Measurements from ENCODE around the gene PRKD2.

The PRKD2 gene

GRCh38 chr19:46742926-46743480 lies 26.1 kb upstream of the PRKD2 start:
- H3K4me3 ChIP-seq (ENCODE audit: low read depth, low read length): no peak overlapping the region

- H3K4me3 ChIP-seq (ENCODE audit: low read depth, low read length): no peak overlapping the region
Observed at GRCh38 chr19:46741447-46741846, 24.5 kb upstream of the PRKD2 start.

GRCh38 chr19:46739290-46739771 lies 22.4 kb upstream of the PRKD2 start:
- H3K4me3 ChIP-seq (ENCODE audit: low read depth, low read length): no peak overlapping the region

- H3K4me3 ChIP-seq (ENCODE audit: low read depth, low read length): no peak overlapping the region
Observed at GRCh38 chr19:46737761-46738171, 20.9 kb upstream of the PRKD2 start.

DNA sequence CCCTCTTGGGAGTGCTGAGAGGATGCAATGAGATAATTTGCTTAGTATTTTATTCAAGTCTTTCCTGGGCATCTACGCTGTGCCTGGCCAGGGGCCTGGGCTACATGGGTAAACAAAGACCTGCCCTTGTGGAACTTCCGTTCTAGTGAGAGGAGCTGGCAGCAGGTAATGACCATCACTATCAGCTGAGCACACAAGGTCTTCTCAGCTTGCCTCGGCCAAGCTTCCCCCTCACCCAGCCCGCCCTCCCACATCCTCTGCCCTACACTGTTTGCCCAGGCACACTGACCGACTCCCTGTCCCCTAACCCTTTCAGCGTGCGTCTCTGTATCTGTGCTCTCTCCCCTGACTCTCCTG lies 20.4 kb upstream of the PRKD2 start:
- H3K4me3 ChIP-seq (ENCODE audit: low read depth, low read length): no peak overlapping the region

GRCh38 chr19:46736531-46737297 lies 19.8 kb upstream of the PRKD2 start:
- H3K4me3 ChIP-seq (ENCODE audit: low read depth, low read length): no peak overlapping the region

DNA sequence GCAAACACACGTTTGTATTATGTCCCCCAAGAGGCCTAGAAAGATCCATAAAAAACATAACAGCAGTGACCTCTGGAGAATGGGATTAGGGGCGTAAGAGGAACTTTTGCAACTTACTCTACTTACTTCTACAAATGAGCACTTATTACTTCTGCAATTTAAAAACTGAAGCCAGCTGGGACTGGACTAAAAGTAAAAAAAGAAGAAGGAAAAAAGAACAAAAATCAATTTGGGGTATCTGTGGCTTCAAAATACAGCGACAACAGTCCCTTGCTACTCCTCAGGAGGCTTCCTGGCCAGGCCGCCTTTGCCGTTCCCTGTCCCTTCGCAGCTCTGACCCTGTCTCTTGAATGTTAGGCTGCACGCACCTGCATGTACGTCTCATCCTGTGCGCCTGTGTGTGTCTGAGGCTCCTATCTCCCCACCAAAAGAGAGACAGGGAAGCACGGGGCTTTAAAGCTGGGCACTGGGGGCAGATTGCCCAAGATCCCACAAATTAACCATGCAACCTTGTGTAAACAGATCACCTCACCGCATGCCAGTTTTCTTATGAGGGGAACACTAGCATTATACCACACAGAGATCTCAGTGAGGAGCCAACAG lies 16.9 kb upstream of the PRKD2 start:
- H3K4me3 ChIP-seq (ENCODE audit: low read depth, low read length): no peak overlapping the region

- H3K4me3 ChIP-seq (ENCODE audit: low read depth, low read length): no peak overlapping the region
Observed at GRCh38 chr19:46732966-46733689, 16.2 kb upstream of the PRKD2 start.

GRCh38 chr19:46732172-46732938 lies 15.4 kb upstream of the PRKD2 start:
- H3K4me3 ChIP-seq (ENCODE audit: low read depth, low read length): no peak overlapping the region

DNA sequence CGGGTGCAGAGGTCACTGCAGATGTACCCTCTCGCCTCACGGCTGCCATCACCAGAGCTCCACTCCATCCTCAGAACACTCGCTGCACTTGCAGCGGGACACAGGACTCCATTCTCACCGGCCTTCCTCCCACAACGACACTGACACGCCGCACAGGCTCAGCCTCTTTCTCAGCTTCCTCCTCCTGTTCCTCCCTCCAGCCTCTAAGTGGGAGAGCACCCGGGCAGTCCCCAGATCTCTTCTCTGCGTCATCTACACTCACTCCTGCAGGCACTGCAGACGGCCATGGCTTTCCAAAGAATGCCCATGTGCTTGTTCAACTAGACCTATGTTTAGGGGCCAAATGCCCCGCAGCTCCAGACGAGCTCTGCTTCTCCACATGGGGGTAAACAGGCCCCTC lies 14.7 kb upstream of the PRKD2 start:
- no peak overlapping the region for H3K4me3 ChIP-seq (ENCODE audit: low read depth, low read length)

GRCh38 chr19:46731007-46731501 lies 14.1 kb upstream of the PRKD2 start:
- H3K4me3 ChIP-seq (ENCODE audit: low read depth, low read length): no peak overlapping the region

DNA sequence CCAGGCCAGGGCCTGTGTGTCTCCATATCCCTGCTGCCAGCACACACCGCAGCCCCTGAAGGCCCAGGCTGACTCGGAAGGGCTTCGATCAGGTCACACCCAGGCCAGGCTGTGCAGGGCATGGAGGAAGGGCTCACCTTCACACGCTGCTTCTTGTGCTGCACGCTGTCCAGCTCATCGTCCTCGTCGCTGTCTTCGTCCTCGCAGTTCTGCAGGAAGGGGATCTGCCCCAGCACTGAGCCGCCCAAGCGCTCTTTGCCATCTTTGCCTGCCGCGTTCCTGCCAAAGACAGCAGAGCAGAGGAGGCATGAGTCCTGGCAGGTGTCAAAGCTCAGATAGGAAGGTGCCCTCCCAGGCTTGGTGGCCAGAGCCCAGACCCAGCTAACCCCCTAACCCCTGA lies 13.7 kb upstream of the PRKD2 start:
- H3K4me3 ChIP-seq (ENCODE audit: low read depth, low read length): no peak overlapping the region

GRCh38 chr19:46730187-46730586 lies 13.3 kb upstream of the PRKD2 start:
- no peak overlapping the region for H3K4me3 ChIP-seq (ENCODE audit: low read depth, low read length)

- no peak overlapping the region for H3K4me3 ChIP-seq (ENCODE audit: low read depth, low read length)
Observed at GRCh38 chr19:46729696-46730095, 12.8 kb upstream of the PRKD2 start.

- H3K4me3 ChIP-seq (ENCODE audit: low read depth, low read length): no peak overlapping the region
Observed at GRCh38 chr19:46728693-46729339, 11.9 kb upstream of the PRKD2 start.

GRCh38 chr19:46728208-46728607 lies 11.3 kb upstream of the PRKD2 start:
- no peak overlapping the region for H3K4me3 ChIP-seq (ENCODE audit: low read depth, low read length)

DNA sequence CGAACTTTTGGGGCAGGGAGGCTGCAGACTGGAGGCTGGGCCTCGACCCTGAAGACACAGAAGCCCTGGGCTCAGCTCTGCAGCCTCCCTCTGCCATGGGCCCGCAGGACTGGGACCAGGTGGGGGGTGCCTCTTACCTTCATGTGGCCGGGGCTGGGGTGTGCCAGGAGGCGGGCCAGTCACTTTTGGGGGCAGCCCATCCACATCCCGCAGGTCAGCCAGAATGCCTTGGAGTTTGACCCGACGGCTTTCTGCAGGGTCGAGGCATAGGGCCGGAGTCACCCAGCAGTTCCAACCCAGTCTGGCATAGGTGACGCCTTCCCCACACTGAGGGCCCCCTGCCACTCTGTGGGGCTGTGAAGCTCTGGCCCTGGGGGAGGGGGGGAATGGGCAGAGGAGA lies 10.8 kb upstream of the PRKD2 start:
- H3K4me3 ChIP-seq (ENCODE audit: low read depth, low read length): no peak overlapping the region

GRCh38 chr19:46726971-46727501 lies 10.1 kb upstream of the PRKD2 start:
- no peak overlapping the region for H3K4me3 ChIP-seq (ENCODE audit: low read depth, low read length)

DNA sequence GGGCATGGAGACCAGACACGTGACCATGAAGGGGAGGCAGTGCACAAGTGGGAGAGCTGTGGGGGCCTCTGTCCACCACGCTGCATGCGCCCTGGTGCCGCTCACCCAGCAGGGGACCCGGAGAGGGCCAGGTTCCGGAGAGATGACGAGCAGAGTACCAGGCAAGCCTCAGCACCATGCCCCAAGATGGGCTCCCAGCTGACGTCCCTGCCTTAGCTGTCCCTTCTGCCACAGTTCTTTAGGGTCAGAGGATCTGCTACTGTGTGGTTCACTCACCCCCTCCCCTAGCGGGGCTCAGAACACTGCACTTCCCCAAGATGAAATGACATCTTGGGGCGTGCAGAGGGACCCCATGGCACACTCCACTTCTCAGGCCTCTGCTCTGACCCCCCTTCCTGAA lies 9.6 kb upstream of the PRKD2 start:
- no peak overlapping the region for H3K4me3 ChIP-seq (ENCODE audit: low read depth, low read length)

DNA sequence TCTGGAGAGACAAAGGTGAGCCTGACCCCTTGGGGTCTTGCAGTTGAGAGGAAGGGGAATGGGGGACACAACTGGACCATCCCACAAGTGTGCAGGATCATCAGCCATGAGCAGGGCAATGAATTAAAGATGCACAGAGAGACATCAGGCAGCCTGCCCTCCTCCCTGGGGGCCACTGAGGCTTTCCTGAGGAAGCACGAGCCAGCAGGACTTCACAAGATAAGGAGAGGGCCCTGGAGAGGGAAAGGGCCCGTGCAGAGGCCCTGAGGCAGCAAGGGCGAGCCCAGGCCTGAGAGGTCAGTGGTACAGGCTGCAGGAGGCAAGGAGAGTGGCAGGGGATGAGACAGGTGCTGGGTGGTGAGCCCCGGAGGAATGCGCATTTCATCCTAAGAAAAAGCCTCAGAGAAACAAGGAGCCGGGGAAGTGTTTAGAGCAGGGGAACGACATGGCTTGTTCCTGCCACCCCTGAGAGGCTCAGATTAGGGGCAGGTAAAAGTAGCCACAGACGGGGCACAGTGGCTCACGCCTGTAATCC lies 9.0 kb upstream of the PRKD2 start:
- H3K4me3 ChIP-seq (ENCODE audit: low read depth, low read length): no peak overlapping the region

Data from iPS-11a (cell line).